HG03139 (cell line): ENCODE results near the gene MYO1E.

Experiments used
- ATAC-seq: cut with Tn5 transposase; IDR thresholded peaks from one replicate; pipeline ENCODE4 v1.9.1; 2021; ENCODE audit not compliant: unreplicated experiment

The MYO1E gene

GRCh38 chr15:59321000-59321689, 51.5 kb downstream of the MYO1E start:
- no peak for ATAC-seq

GRCh38 chr15:59317211-59317610, 55.5 kb downstream of the MYO1E start:
- ATAC-seq: no peak

GRCh38 chr15:59315914-59316451, 56.7 kb downstream of the MYO1E start:
- ATAC-seq: no peak

DNA sequence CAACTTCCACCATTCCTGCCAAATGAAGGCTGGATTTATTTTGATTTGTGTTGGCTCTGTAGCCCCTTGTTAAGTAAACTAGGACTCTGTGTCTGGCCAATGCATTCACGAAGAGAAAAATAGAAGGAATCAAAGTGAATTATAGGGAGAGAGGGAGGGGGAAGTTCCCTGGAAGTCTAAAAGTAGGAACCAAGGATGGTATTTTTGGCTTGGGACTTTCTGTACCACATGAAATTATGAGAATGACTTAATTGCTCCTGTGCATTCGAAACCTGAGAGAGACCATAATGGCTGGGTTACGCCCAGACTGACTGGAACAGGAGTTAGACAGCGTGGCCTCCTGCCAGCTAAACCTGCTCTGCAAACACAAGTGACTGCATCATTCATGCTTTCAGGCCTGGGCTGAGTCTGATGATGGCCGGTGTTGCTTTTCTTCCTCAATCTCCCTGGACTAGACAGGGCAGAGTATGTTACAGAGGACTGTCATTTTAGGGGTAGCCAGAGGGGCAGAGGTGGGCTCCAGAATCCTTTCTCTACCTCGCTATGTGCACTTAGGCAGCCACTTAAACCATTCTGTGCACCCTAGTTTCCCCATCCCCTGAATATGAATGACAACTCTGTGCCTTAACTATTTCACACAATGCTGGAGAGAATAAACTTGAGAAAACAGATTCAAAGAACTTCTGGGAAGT, 58.9 kb downstream of the MYO1E start:
- ATAC-seq: peak; percentile 70

DNA sequence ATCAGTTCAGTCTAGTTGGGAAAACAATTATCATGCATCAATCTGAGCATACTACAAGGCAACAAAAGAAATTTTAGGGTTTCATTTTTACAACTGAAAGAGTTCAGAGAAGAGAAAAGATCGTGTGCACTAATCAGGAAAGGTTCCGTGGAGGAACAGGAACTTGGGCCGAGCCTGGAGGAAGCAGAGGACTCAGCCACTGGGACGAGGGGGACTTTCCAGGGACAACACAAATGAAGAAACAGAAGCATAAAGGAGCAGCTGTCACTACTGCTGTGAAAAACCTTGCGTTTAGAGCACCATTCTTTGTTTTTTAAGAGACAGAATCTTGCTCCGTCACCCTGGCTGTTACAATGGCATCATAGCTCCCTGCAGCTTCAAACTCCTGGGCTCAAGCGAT, 60.5 kb downstream of the MYO1E start:
- no peak for ATAC-seq

DNA sequence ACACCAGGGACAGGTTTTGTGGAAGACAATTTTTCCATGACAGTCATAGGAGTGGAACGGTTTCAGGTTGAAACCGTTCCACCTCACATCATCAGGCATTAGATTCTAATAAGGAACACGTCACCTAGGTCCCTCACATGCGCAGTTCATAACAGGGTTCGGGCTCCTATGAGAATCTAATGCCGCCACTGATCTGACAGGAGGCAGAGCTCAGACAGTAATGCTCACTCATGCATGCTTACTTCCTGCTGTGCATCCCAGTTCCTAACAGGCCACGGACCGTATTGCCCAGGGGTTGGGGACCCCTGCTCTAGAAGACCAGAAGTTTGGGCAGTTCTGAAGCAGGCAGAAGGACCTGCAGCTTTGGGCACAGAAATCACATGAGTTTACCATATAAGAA, 61.5 kb downstream of the MYO1E start:
- no peak for ATAC-seq

- no peak for ATAC-seq
These were observed 63.3 kb downstream of the MYO1E start for GRCh38 chr15:59309405-59309804.

GRCh38 chr15:59307165-59307537, 65.5 kb downstream of the MYO1E start:
- no peak for ATAC-seq

DNA sequence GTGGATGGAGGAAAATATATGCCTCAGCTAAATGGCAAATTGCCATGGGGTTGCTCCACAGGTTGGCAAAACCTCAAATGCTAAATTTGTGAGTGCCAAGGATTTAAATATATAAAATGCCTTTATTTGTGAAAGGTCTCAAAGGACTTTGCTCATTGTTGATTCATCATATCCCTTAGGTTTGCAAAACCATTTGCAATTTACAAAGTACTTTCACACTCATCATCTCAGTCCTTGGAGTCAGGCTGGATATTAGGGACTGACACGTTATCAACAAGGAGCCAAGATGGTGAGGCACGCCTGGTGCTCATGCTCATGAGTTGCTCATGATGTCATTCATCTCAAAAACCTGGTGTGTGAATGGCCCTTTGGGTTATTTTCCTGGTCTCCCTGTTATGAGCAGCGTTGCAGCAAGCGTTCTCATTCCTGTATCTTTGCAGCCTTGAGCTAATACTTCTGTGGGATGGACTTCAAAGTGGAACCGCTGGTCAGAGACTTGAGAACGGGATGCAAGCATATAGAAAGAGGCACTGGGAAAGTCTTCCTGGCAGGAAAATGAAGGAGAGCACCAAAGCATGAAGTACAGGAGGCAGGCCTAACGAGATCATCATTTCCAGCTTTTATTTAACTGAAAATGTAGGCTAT, 66.0 kb downstream of the MYO1E start:
- ATAC-seq: no peak

GRCh38 chr15:59304807-59305206, 67.9 kb downstream of the MYO1E start:
- no peak for ATAC-seq

DNA sequence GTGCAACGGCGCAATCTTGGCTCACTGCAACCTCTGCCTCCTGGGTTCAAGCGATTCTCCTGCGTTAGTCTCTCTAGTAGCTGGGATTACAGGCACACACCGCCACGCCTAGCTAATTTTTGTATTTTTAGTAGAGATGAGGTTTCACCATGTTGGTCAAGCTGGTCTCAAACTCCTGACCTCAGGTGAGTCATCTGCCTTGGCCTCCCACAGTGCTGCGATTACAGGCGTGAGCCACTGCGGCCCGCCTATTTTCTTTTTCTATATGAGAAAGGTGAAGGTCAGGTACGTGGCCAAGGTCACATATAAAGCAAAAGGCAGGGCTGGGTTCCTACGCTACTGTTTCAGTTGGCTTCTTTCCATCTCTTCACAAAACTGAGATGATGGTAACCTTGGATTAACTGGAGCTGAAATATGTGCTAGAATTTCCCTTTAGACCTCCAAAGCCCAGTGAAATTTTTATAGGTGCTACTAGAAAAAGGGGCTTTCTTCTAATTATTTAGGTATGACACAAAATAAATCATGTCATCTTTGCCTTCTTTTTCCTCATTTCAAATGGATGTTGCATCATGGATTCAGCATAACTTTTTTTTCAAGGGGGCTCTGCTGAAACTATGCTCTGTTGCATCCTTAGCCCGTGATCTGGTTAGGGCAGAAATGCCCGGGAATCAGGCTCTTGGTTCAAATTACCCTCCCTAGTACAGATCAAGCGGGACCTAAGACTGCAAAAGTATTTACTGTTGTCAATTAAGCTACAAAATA, 68.5 kb downstream of the MYO1E start:
- ATAC-seq: no peak

- ATAC-seq: no peak
These were observed 69.0 kb downstream of the MYO1E start for GRCh38 chr15:59303633-59304032.

DNA sequence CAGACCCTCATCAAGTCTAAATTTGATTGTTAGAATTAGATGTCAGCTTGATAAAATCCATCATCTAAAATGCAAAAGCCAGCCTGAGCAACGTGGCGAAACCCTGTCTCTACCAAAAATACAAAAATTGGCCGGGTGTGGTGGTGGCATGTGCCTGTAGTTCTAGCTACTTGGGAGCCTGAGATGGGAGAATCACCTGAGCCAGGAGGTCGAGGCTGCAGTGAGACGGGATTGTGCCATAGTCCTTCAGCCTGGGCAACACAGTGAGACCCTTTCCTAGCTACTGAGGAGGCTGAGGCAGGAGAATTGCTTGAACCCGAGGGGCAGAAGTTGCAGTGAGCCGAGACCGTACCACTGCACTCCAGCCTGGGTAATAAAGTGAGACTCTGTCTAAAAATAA, 69.5 kb downstream of the MYO1E start:
- ATAC-seq: no peak

DNA sequence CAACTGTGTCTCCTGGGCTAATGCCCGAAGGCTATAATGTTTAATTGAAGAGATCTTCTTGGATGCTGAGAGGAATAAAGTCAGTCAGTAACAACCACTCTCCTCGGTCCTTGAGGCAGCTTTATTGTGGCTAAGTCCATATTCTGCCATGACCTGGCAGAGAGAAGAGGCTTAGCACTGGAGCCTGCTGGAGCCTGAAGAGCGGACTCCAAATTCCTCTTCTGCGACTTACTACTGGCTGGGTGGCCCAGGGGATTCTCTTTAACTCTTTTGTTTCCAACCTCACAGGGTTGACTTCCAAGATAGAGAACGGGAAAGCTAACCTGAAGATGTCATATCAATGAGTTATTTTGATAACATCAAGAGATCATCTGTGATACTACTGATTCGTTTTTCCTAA, 71.1 kb downstream of the MYO1E start:
- no peak for ATAC-seq

- no peak for ATAC-seq
These were observed 72.0 kb downstream of the MYO1E start for GRCh38 chr15:59300618-59301139.

- ATAC-seq: peak; percentile 58
These were observed 72.6 kb downstream of the MYO1E start for GRCh38 chr15:59299929-59300617.

GRCh38 chr15:59298854-59299250, 73.8 kb downstream of the MYO1E start:
- no peak for ATAC-seq

DNA sequence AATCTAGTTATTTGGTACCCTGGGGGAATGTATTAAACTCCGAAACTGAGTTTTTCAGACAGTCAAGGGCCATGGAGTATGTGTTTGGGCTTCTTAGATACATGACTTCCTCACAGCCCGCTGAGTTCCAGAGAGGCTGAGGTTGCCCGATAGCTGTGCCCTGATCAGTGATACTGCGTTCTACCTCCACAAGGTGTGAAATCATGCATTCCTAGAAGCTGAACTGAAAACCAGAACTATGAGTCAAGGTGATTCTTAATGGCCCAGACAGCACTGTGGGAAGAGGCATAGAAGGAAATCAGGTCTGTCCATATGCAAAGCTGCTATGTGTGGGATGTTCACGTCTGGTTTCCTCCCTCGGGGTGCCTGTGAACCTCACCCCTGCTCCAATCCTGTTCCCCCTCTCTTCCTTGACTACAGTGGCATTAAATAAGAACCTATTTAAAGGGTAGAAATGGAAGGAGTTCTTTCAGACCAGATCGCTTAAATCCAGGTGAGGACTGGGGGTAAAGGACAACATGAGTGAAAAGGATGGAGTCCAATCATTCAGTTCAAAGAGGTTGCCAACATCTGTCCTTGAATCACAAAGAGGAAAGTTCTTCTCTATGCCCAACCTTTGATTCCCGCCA, 74.3 kb downstream of the MYO1E start:
- ATAC-seq: peak; percentile 65

DNA sequence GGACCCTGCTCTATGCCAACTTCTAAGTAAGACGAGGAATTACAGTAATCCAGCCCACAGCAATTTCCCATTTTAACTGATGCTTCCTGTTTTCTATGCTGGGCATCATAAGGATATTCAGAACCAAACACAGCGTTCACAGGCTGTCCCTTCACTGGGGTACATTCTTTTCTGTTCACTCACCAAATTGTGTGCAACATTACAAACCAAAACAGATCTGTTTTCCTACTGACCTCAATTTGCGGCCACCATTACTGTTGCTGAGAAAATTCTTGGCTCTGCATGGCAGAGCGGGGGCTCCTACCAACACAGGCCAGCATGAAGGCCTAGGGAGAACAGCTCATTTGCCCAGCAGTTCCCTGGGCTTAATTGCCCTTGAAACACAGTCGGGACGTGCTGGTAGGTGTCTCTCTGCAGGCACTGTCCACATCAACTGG, 76.5 kb downstream of the MYO1E start:
- ATAC-seq: no peak
